ENCODE measurements around the gene NCBP2L. TPM values are rescaled to one million over a fixed set of nuclear protein-coding genes. Genes with fewer than 3 reads are reported as not detected.

The NCBP2L gene
- polyA plus RNA-seq, 3 donors = not detected

- no peaks in the 10 kb centered on the region for H3K4me1 Mint-ChIP-seq
- no peak for DNase-seq
- H3K27me3 Mint-ChIP-seq (ENCODE audit: low read depth in 3 of 3) = peaks cover 7 to 18% (median 8%) of the 10 kb centered on the region in 3 donors
These were observed 10.3 kb downstream of the NCBP2L start for GRCh38 chrX:107787827-107788226.

GRCh38 chrX:107804427-107804826 is 26.9 kb downstream of the NCBP2L start:
- Histone ChIP-seq H3K79me2 (ENCODE audit: insufficient read depth, low read length) (no peaks in the 10 kb centered on the region), H3K27ac (ENCODE audit: low read depth in 1 of 2, low read length in 2 of 2) (no peak overlapping the region), H2AFZ (ENCODE audit: insufficient read depth, low read depth, low read length, poor library complexity, severe bottlenecking) (no peak overlapping the region), H3K4me1 (ENCODE audit: control insufficient read depth in 1 of 2, insufficient read depth in 2 of 2, low read length in 2 of 2) (peaks cover 0 to 2% of the 10 kb centered on the region in 2 donors), H3K4me2 (replicated peaks; ENCODE audit: extremely low read depth, low read length, poor library complexity, severe bottlenecking) (no peak overlapping the region), H3K9ac (ENCODE audit: insufficient read depth, low read length, poor library complexity, severe bottlenecking) (no peak overlapping the region), H3K4me3 (replicated peaks in 1 of 3; ENCODE audit: low read depth in 2 of 3, low read length in 3 of 3) (no peak overlapping the region), H4K20me1 (ENCODE audit: insufficient read depth, low read length) (no peaks in the 10 kb centered on the region), H3K36me3 (replicated peaks in 1 of 2; ENCODE audit: control insufficient read depth in 1 of 2, insufficient read depth in 2 of 2, low read length in 2 of 2) (no peaks in the 10 kb centered on the region), H3K27me3 (ENCODE audit: control insufficient read depth in 2 of 2, insufficient read depth in 2 of 2, low read length in 2 of 2) (no peaks in the 10 kb centered on the region), H3K9me3 (replicated peaks in 1 of 2; ENCODE audit: control insufficient read depth in 1 of 2, insufficient read depth in 1 of 2, low read length in 2 of 2) (no peaks in the 10 kb centered on the region)
- intact Hi-C loops (cut with micrococcal nuclease) = no loop called here
- no peak for DNase-seq
- TF ChIP-seq CTCF (IDR thresholded peaks at IDR 0.05) = no peak
- peak overlapping the region in 1 of 7 donors; percentile 5 for H3K27ac Mint-ChIP-seq
- no peaks in the 10 kb centered on the region for H3K36me3 Mint-ChIP-seq
- H3K4me1 Mint-ChIP-seq = peaks cover 8% of the 10 kb centered on the region
- H3K27me3 Mint-ChIP-seq (ENCODE audit: low read depth in 3 of 3) = peaks cover 1 to 3% (median 2%) of the 10 kb centered on the region in 3 donors
- no CpG with 5 or more reads among the region's 1 CpG for WGBS (ENCODE audit: insufficient coverage)
- peaks cover 0 to 6% (median 1%) of the 10 kb centered on the region in 7 donors for H3K9me3 Mint-ChIP-seq
- H3K4me3 Mint-ChIP-seq = no peak overlapping the region

More at GRCh38 chrX:107787827-107788226, 10.3 kb downstream of the NCBP2L start:
- Histone ChIP-seq H2AFZ (ENCODE audit: insufficient read depth, low read depth, low read length, poor library complexity, severe bottlenecking) (no peak overlapping the region), H3K79me2 (ENCODE audit: insufficient read depth, low read length) (no peaks in the 10 kb centered on the region), H3K27ac (ENCODE audit: low read depth in 1 of 2, low read length in 2 of 2) (no peak overlapping the region), H3K4me3 (replicated peaks in 1 of 3; ENCODE audit: low read depth in 2 of 3, low read length in 3 of 3) (no peak overlapping the region), H3K9me3 (replicated peaks in 1 of 2; ENCODE audit: control insufficient read depth in 1 of 2, insufficient read depth in 1 of 2, low read length in 2 of 2) (no peaks in the 10 kb centered on the region), H3K4me2 (replicated peaks; ENCODE audit: extremely low read depth, low read length, poor library complexity, severe bottlenecking) (no peak overlapping the region), H3K4me1 (ENCODE audit: control insufficient read depth in 1 of 2, insufficient read depth in 2 of 2, low read length in 2 of 2) (no peaks in the 10 kb centered on the region), H3K9ac (ENCODE audit: insufficient read depth, low read length, poor library complexity, severe bottlenecking) (no peak overlapping the region), H4K20me1 (ENCODE audit: insufficient read depth, low read length) (no peaks in the 10 kb centered on the region), H3K36me3 (replicated peaks in 1 of 2; ENCODE audit: control insufficient read depth in 1 of 2, insufficient read depth in 2 of 2, low read length in 2 of 2) (no peaks in the 10 kb centered on the region), H3K27me3 (ENCODE audit: control insufficient read depth in 2 of 2, insufficient read depth in 2 of 2, low read length in 2 of 2) (peaks cover 0 to 3% of the 10 kb centered on the region in 2 donors)
- intact Hi-C loops (cut with micrococcal nuclease) = no loop called here
- H3K9me3 Mint-ChIP-seq = peaks cover 0 to 2% (median 0%) of the 10 kb centered on the region in 7 donors
- WGBS (ENCODE audit: insufficient coverage) = no CpG with 5 or more reads among the region's 1 CpG
- no peak for TF ChIP-seq CTCF (IDR thresholded peaks at IDR 0.05)
- H3K36me3 Mint-ChIP-seq = no peaks in the 10 kb centered on the region
- no peak overlapping the region for H3K4me3 Mint-ChIP-seq
- no peak overlapping the region for H3K27ac Mint-ChIP-seq

Measured in CD14-positive monocyte (primary cell).